ENCODE measurements around the gene ATP5ME.

DNA sequence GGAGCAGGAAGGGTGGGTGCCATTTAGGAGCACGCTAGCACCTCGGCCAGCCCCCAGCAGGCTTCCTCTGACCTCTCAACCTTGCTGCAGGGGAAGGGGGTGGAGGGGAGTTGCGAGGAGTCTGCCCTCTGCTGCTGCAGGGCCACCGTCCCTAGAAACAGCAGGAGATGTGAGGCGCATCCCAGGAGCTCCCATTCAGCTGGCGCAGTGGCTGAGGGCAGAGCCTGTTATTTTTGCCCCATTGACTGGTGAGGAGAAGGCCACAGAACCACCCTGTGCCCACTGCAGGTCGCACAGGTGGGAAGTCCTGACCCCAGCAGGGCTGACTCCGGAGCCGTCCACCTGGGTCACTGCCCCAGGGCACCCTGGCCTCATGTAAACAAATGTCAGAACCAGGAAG is 40.7 kb downstream of the ATP5ME start:
- no peak for TF ChIP-seq POLR2A (IDR thresholded peaks at IDR 0.05)
- TF ChIP-seq, protein P1, sequence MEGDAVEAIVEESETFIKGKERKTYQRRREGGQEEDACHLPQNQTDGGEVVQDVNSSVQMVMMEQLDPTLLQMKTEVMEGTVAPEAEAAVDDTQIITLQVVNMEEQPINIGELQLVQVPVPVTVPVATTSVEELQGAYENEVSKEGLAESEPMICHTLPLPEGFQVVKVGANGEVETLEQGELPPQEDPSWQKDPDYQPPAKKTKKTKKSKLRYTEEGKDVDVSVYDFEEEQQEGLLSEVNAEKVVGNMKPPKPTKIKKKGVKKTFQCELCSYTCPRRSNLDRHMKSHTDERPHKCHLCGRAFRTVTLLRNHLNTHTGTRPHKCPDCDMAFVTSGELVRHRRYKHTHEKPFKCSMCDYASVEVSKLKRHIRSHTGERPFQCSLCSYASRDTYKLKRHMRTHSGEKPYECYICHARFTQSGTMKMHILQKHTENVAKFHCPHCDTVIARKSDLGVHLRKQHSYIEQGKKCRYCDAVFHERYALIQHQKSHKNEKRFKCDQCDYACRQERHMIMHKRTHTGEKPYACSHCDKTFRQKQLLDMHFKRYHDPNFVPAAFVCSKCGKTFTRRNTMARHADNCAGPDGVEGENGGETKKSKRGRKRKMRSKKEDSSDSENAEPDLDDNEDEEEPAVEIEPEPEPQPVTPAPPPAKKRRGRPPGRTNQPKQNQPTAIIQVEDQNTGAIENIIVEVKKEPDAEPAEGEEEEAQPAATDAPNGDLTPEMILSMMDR (IDR thresholded peaks at IDR 0.05) = no peak
